Parathyroid adenoma (tissue), 2 donors: ENCODE measurements around the gene STX18.

Experiments used
- H2AFZ ChIP-seq: fragments of 300-600 bp; sonication (generic); one replicate; pipeline ENCODE4 v1.7.0; 2017; ENCODE audit warnings: antibody characterized with exemption, mild to moderate bottlenecking
- H3K27ac ChIP-seq: fragments of 300-600 bp; sonication (generic); one replicate; pipeline ENCODE4 v1.7.0; 2017
- H3K27me3 ChIP-seq: fragments of 300-600 bp; sonication (generic); one replicate; pipeline ENCODE4 v1.7.0; 2017; ENCODE audit warnings: low read length; ENCODE audit not compliant: control insufficient read depth, insufficient read depth
- H3K36me3 ChIP-seq: fragments of 300-600 bp; sonication (generic); one replicate; pipeline ENCODE4 v1.7.0; 2017; ENCODE audit warnings: low read length; ENCODE audit not compliant: control insufficient read depth, insufficient read depth
- H3K4me1 ChIP-seq: fragments of 300-600 bp; sonication (generic); one replicate; pipeline ENCODE4 v1.7.0; 2017; ENCODE audit warnings: control low read depth
- H3K4me2 ChIP-seq: fragments of 300-600 bp; sonication (generic); one replicate; pipeline ENCODE4 v1.7.0; 2017; ENCODE audit warnings: low read length
- H3K4me3 ChIP-seq: fragments of 300-600 bp; sonication (generic); one replicate; pipeline ENCODE4 v1.7.0; 2017; ENCODE audit warnings: low read depth, low read length
- H3K79me2 ChIP-seq: fragments of 300-600 bp; sonication (generic); one replicate; pipeline ENCODE4 v1.7.0; 2017; ENCODE audit warnings: control low read depth
- H3K9ac ChIP-seq: fragments of 300-600 bp; sonication (generic); one replicate; pipeline ENCODE4 v1.7.0; 2017; ENCODE audit warnings: mild to moderate bottlenecking
- H3K9me3 ChIP-seq: fragments of 300-600 bp; sonication (generic); one replicate; pipeline ENCODE4 v1.7.0; 2017; ENCODE audit warnings: low read length; ENCODE audit not compliant: control insufficient read depth
- TF ChIP-seq, protein P1 (sequence below): fragments of 300-600 bp; sonication (generic); IDR thresholded peaks from one replicate; pipeline ENCODE4 v1.7.0; 2017; ENCODE audit warnings: antibody characterized with exemption, mild to moderate bottlenecking
- donor health status: primary hyperparathyroidism.

Gene STX18

DNA sequence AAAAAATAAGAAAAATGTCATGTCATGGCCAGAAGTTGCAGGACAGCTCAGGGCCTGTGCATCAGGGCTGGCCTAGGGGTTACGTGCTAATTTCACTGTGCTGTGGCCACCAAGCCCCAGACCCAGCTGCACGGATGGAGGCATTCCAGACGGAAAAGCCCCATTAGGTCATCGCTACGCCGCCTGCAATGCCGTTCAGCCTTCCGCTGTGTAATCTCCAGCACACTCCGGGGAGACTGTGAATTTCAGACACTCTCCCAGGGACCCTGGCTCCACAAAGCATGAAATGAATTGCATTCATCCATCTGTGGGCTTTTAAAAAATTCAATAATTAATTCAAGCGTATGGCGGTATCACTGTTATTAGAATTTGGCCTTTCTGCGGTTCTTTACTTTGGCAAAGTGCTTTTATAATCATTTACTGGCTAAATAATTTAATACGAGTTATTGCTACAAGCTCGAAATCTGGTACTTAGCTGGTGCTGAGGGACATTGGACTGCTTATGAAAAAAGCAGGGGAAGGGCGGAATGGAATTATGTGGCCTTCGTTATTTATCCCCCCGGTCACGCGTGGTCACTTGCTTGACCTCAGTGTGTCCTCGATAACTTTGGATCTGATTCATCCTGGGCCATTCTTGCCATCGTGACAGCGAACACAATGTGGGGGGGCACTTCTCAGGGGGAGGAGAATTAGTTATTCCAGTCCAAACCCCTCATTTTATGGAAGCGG is 164.0 kb downstream of the STX18 start:
- TF ChIP-seq, protein P1, sequence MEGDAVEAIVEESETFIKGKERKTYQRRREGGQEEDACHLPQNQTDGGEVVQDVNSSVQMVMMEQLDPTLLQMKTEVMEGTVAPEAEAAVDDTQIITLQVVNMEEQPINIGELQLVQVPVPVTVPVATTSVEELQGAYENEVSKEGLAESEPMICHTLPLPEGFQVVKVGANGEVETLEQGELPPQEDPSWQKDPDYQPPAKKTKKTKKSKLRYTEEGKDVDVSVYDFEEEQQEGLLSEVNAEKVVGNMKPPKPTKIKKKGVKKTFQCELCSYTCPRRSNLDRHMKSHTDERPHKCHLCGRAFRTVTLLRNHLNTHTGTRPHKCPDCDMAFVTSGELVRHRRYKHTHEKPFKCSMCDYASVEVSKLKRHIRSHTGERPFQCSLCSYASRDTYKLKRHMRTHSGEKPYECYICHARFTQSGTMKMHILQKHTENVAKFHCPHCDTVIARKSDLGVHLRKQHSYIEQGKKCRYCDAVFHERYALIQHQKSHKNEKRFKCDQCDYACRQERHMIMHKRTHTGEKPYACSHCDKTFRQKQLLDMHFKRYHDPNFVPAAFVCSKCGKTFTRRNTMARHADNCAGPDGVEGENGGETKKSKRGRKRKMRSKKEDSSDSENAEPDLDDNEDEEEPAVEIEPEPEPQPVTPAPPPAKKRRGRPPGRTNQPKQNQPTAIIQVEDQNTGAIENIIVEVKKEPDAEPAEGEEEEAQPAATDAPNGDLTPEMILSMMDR, result no peak
- Histone ChIP-seq H2AFZ (no peak overlapping the region), H3K9me3 (no peaks in the 10 kb centered on the region), H3K4me2 (no peak overlapping the region), H3K27ac (no peak overlapping the region), H3K36me3 (no peaks in the 10 kb centered on the region), H3K4me3 (no peak overlapping the region), H3K9ac (no peak overlapping the region), H3K4me1 (no peaks in the 10 kb centered on the region), H3K79me2 (no peaks in the 10 kb centered on the region), H3K27me3 (no peaks in the 10 kb centered on the region)

DNA sequence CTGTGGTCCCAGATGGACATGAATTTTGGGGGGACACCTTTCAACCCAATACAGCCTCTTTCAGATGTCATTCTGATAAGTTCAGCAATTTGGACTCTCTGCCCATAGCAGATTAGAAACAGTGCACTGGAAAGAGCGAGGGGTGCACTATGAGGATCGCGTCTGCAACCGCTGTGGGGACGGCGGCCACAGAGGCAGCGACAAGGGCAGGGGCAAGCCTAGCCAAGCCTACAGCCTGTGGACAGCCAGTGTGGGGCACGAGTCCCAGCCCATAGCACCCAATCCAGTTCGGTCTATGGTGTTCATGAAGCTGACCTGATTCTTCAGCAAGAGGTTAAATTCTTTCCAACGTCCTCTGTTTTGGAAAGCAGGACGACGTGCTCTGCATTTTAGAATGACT is 164.7 kb downstream of the STX18 start:
- no peak overlapping the region for H2AFZ ChIP-seq
- no peaks in the 10 kb centered on the region for H3K9me3 ChIP-seq
- H3K36me3 ChIP-seq, result no peaks in the 10 kb centered on the region
- no peaks in the 10 kb centered on the region for H3K4me1 ChIP-seq
- no peak overlapping the region for H3K4me3 ChIP-seq
- TF ChIP-seq, protein P1, result no peak
- H3K4me2 ChIP-seq, result no peak overlapping the region
- H3K27ac ChIP-seq, result no peak overlapping the region
- H3K79me2 ChIP-seq, result no peaks in the 10 kb centered on the region
- H3K9ac ChIP-seq, result no peak overlapping the region
- H3K27me3 ChIP-seq, result no peaks in the 10 kb centered on the region

DNA sequence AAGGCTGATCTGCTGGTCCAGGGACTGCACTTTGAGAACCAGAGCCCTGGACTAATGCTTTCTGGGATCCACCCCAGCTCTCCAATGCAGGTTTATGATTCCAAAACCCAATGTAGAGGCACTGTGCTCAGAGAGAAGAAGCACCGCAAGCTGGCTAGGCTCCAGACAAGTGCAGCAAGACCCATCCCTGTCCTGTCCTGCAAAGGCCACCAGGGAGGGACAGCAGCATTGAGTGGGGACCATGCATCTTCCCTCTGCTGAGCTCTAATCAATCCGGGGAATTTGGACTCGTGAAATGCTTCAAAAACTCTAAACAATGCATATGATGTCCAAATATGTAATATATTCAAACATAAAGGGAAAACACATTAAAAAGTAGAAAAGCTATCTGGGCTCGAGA is 165.8 kb downstream of the STX18 start:
- Histone ChIP-seq H3K79me2 (no peaks in the 10 kb centered on the region), H3K4me2 (no peak overlapping the region), H3K4me1 (no peaks in the 10 kb centered on the region), H3K9me3 (no peaks in the 10 kb centered on the region), H3K27me3 (no peaks in the 10 kb centered on the region), H3K36me3 (no peaks in the 10 kb centered on the region), H2AFZ (no peak overlapping the region), H3K9ac (no peak overlapping the region), H3K4me3 (no peak overlapping the region), H3K27ac (no peak overlapping the region)
- TF ChIP-seq, protein P1, result no peak

DNA sequence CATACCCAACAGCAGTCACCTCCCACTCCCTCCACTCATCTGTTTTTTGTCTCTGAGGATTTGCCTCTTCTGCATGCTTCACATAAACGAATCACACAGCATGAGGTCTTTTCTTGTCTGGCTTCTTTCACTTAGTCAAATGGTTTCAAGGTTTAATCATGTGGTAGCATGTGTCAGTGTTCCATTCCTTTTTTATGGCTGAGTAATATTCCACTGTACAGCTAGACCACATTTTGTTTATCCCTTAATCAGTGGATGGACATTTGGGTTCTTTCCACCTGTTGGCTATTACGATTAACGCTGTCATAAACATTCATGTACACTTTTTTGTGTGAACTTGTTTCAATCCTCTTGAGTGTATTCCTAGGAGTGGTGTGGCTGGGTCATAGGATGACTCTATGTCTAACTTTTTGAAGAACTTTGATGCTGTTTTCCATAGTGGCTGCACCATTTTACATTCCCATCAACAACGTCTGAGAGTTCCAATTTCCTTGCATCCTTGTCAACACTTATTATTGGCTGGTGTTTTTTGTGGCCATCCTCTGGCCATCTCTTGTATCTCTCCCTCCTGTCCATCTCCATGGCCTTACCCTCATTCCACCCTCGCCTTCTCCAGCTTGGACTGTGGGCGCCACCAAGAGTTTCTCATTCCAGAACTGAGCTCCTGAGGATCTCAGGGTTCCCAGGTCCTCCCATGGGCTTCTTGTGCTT is 167.3 kb downstream of the STX18 start:
- Histone ChIP-seq H2AFZ (no peak overlapping the region), H3K9me3 (no peaks in the 10 kb centered on the region), H3K9ac (no peak overlapping the region), H3K27ac (no peak overlapping the region), H3K36me3 (no peaks in the 10 kb centered on the region), H3K27me3 (no peaks in the 10 kb centered on the region), H3K79me2 (no peaks in the 10 kb centered on the region), H3K4me3 (no peak overlapping the region), H3K4me2 (no peak overlapping the region), H3K4me1 (no peaks in the 10 kb centered on the region)
- TF ChIP-seq, protein P1, result no peak
